GM12878 (cell line): ENCODE data around the gene TIMP2. TPM values are rescaled to one million over a fixed set of nuclear protein-coding genes. Genes with fewer than 3 reads are reported as not detected.

Experiments used
- ATAC-seq: fragments of 200-7000 bp; cut with Tn5 transposase; 3 replicates; pipeline ENCODE4 v1.9.1; 2020; ENCODE audit warnings: mild to moderate bottlenecking, moderate library complexity
- BruUV-seq: library from RNA; stranded (reverse); fragments of 400-500 nt; replicated peaks from 2 replicates; lab custom pipeline; 2021; lab: Mats Ljungman, UMichigan
- CTCF ChIA-PET: fragments of 300-600 bp; sonication (Branson Sonifier 250); formaldehyde crosslinking; extraction: SDS; loops from one replicate; lab custom pipeline; 2021; ENCODE audit warnings: inconsistent platforms; lab: Yijun Ruan, JAX
- POLR2A ChIA-PET: fragments of 350-600 bp; formaldehyde crosslinking; extraction: SDS; loops from one replicate; lab custom pipeline; 2021; ENCODE audit warnings: inconsistent platforms; lab: Charles Lee
- RAD21 ChIA-PET: fragments of 300-600 bp; sonication (Branson Sonifier 250); formaldehyde crosslinking; loops from one replicate; lab custom pipeline; 2023; ENCODE audit warnings: antibody characterized with exemption; ENCODE audit not compliant: unreplicated experiment; lab: Charles Lee
- SMC1A ChIA-PET: fragments of 300-600 bp; sonication (Branson Sonifier 250); formaldehyde crosslinking; loops from one replicate; lab custom pipeline; 2023; ENCODE audit not compliant: unreplicated experiment, uncharacterized antibody; lab: Charles Lee
- DNase-seq: peaks from one replicate; pipeline ENCODE4 v3.0.0-alpha.2; 2011; ENCODE audit warnings: low read depth, low spot score
- FAIRE-seq: peaks from 3 replicates; lab custom pipeline; 2011; peaks lifted over from hg19 to GRCh38; lab: Jason Lieb, UNC
- H2AFZ ChIP-seq: 2 replicates; pipeline ENCODE4 v1.6.0; 2011; ENCODE audit warnings: low read depth, low read length, control low read depth; ENCODE audit not compliant: control insufficient read depth
- H3K27ac ChIP-seq: 2 replicates; pipeline ENCODE4 v1.5.1; 2011; ENCODE audit warnings: control low read depth; ENCODE audit not compliant: control insufficient read depth, insufficient read depth
- H3K27me3 ChIP-seq, 2 experiments: replicated peaks in 1 of 2; 2 replicates each; pipeline versions ENCODE4 v1.6.0 to v1.6.1; 2011; ENCODE audit warnings: low read length in 1 of 2; ENCODE audit not compliant: control insufficient read depth in 2 of 2, insufficient read depth in 2 of 2
- H3K36me3 ChIP-seq, 2 experiments: 2 replicates each; pipeline ENCODE4 v1.5.1; 2011; ENCODE audit warnings: low read length in 1 of 2; ENCODE audit not compliant: control insufficient read depth in 2 of 2, insufficient read depth in 2 of 2
- H3K4me1 ChIP-seq: 2 replicates; pipeline ENCODE4 v1.6.1; 2011; ENCODE audit warnings: mild to moderate bottlenecking, low read length, moderate library complexity, mixed read lengths; ENCODE audit not compliant: control insufficient read depth, insufficient read depth
- H3K4me2 ChIP-seq: 2 replicates; pipeline ENCODE4 v1.6.0; 2011; ENCODE audit warnings: control low read depth; ENCODE audit not compliant: control insufficient read depth, insufficient read depth
- H3K4me3 ChIP-seq: fragments of 200-600 bp; sonication (generic); 2 replicates; pipeline ENCODE4 v1.5.1; 2016
- H3K79me2 ChIP-seq: 2 replicates; pipeline ENCODE4 v1.6.0; 2011; ENCODE audit warnings: low read length; ENCODE audit not compliant: control insufficient read depth, insufficient read depth
- H3K9ac ChIP-seq: 2 replicates; pipeline ENCODE4 v1.8.0; 2011; ENCODE audit warnings: low read length, control low read depth, mixed read lengths; ENCODE audit not compliant: control insufficient read depth, insufficient read depth
- H3K9me3 ChIP-seq: replicated peaks from 3 replicates; pipeline ENCODE4 v1.5.1; 2011; ENCODE audit warnings: mild to moderate bottlenecking, low read length; ENCODE audit not compliant: control insufficient read depth, insufficient read depth
- H4K20me1 ChIP-seq: 2 replicates; pipeline ENCODE4 v1.6.0; 2011; ENCODE audit not compliant: control insufficient read depth, insufficient read depth
- CBFB ChIP-seq: IDR thresholded peaks from 2 replicates; pipeline ENCODE4 v1.6.1; 2016; ENCODE audit warnings: antibody characterized with exemption, low read depth
- CHD1 ChIP-seq: IDR thresholded peaks from 2 replicates; pipeline ENCODE4 v1.6.1; 2012; ENCODE audit warnings: low read depth, low read length, improper control_type of control experiment
- NFXL1 ChIP-seq: fragments of 450-650 bp; IDR thresholded peaks from 2 replicates; pipeline ENCODE4 v1.6.1; 2017; ENCODE audit warnings: antibody characterized with exemption, mild to moderate bottlenecking, borderline replicate concordance
- PML ChIP-seq: IDR thresholded peaks from 2 replicates; pipeline ENCODE4 v1.6.1; 2012; ENCODE audit warnings: low read length, inconsistent platforms
- RBBP5 ChIP-seq: fragments of 200-600 bp; sonication (generic); conservative IDR thresholded peaks from 2 replicates; pipeline ENCODE4 v1.6.1; 2016
- SREBF1 ChIP-seq: IDR thresholded peaks from 2 replicates; pipeline ENCODE4 v1.6.1; 2012; ENCODE audit warnings: mild to moderate bottlenecking, low read length
- STAT1 ChIP-seq: fragments of 450-650 bp; conservative IDR thresholded peaks from 2 replicates; pipeline ENCODE4 v1.6.1; 2014; ENCODE audit warnings: antibody characterized with exemption, mild to moderate bottlenecking
- STAT3 ChIP-seq: IDR thresholded peaks from 2 replicates; pipeline ENCODE4 v1.6.1; 2011; ENCODE audit warnings: low read depth, low read length, improper control_type of control experiment
- TAF1 ChIP-seq: IDR thresholded peaks from 2 replicates; pipeline ENCODE4 v1.6.1; 2011; ENCODE audit warnings: mild to moderate bottlenecking, low read depth, low read length, borderline replicate concordance
- ZNF274 ChIP-seq: IDR thresholded peaks from one replicate; pipeline ENCODE4 v1.8.0; 2011; ENCODE audit not compliant: insufficient read length, insufficient read depth
- ZNF622 ChIP-seq: fragments of 450-650 bp; IDR thresholded peaks from 2 replicates; pipeline ENCODE4 v1.6.1; 2017; ENCODE audit warnings: mild to moderate bottlenecking, inconsistent platforms
- WGBS: methylation state at CpG from one replicate; pipeline ENCODE4 v1.1.6; 2016; ENCODE audit warnings: low lambda C conversion rate; ENCODE audit not compliant: insufficient replicate concordance, insufficient coverage; ENCODE audit errors: missing lambda C conversion rate; 5-methylcytosine and 5-hydroxymethylcytosine counted together
- in situ Hi-C: fragments of 300-500 bp; cut with MboI; formaldehyde crosslinking; loops from 9 replicates; pipeline ENCODE4 v1.14.3; 2018; ENCODE audit warnings: mixed read lengths
- intact Hi-C: fragments of 100-400 bp; cut with micrococcal nuclease; formaldehyde crosslinking; loops from one replicate; pipeline ENCODE4 v1.14.2; 2022; ENCODE audit not compliant: unreplicated experiment
- polyA plus RNA-seq, 11 experiments: library from polyadenylated mRNA; depleted of rRNA in 4 of 11; unstranded in 6 of 11; stranded (reverse) in 5 of 11; fragments of >200 nt; fragmentation: Nextera tagmentation in 4 of 11; fragmentation: Illumina TruSeq in 1 of 11; extraction: Ambion mirVana in 4 of 11; extraction: Trizol in 1 of 11; gene quantifications; 1 replicate in 1 of 11; 2 replicates in 10 of 11; pipeline versions ENCODE4 v1.2.1 to v1.2.3, GENCODE V29; 2011 to 2016; ENCODE audit warnings: inconsistent platforms in 2 of 11, missing spikeins in 2 of 11, low read depth in 1 of 11
- total RNA-seq, 4 experiments: library from RNA; depleted of rRNA in 3 of 4; stranded (reverse); fragments of >200 nt in 3 of 4; fragmentation: Illumina TruSeq in 1 of 4; extraction: Trizol in 1 of 4; gene quantifications; 2 replicates each; pipeline versions ENCODE4 v1.2.1 to v1.2.3, GENCODE V29; 2013 to 2021
- TF ChIP-seq, protein P1 (sequence below): fragments of 450-650 bp; formaldehyde crosslinking; IDR thresholded peaks from 2 replicates; pipeline ENCODE4 v1.4.0; 2020; ENCODE audit warnings: mild to moderate bottlenecking, moderate library complexity
- TF ChIP-seq, protein P2 (sequence below): fragments of 450-650 bp; formaldehyde crosslinking; IDR thresholded peaks from 2 replicates; pipeline ENCODE4 v1.4.0; 2022; ENCODE audit warnings: mild to moderate bottlenecking, moderate library complexity
- TF ChIP-seq, protein P3 (sequence below): fragments of 450-650 bp; IDR thresholded peaks from 2 replicates; pipeline ENCODE4 v1.6.1; 2016; ENCODE audit warnings: mild to moderate bottlenecking
- TF ChIP-seq, protein P4 (sequence below): fragments of 450-650 bp; formaldehyde crosslinking; IDR thresholded peaks from 2 replicates; pipeline ENCODE4 v1.5.0; 2022; ENCODE audit warnings: mild to moderate bottlenecking, missing genetic modification characterization

Gene TIMP2
- total and polyA plus RNA-seq, 10 of the 15 experiments (the other 5 are each of a cell fraction or from before 2014, with no cell fraction given): 0.03 to 0.41 (median 0.04) TPM; not detected in 7

DNA sequence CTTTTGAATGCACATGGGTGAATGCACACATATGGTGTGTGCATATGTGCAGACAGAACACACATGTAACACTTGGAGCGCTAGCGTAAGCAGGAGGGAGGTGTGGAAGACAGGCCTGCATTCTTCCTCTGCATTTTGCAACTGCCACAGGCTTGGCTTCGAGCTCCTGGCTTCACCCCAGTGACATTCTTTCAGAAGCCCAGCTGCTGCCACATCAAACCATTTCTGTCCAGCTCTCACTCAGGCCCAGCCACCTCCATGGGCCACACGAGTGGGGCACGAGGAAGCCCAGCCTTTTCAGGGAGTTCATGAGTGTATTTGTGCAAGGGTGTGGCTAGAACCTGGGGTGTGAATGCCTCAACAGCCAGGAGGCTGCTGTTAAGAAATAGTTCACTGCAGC, 35.7 kb upstream of the TIMP2 start:
- no peak overlapping the region for H3K4me3 ChIP-seq
- CTCF ChIA-PET: interaction anchor here (1.2 kb wide), 1 partner anchor 11 kb away, joined by 3 read pairs; no protein-coding TSS in a partner anchor
- no peaks in the 10 kb centered on the region for H3K9me3 ChIP-seq
- no peak overlapping the region for H3K27ac ChIP-seq
- H2AFZ ChIP-seq: no peak overlapping the region
- no peak for FAIRE-seq
- no peak for ATAC-seq
- H3K27me3 ChIP-seq: no peaks in the 10 kb centered on the region; a peak in 1 of 4 replicates
- no peak for DNase-seq
- intact Hi-C loops (no loop called here), in situ Hi-C loops (no loop called here)
- H3K4me1 ChIP-seq: peaks cover 6% of the 10 kb centered on the region
- H3K9ac ChIP-seq: no peak overlapping the region
- no peaks in the 10 kb centered on the region for H3K36me3 ChIP-seq
- H3K4me2 ChIP-seq: no peak overlapping the region
- 37% methylated on average over 5 of the region's 5 CpGs for WGBS
- SMC1A ChIA-PET: no interaction called here
- RAD21 ChIA-PET: no interaction called here
- no peaks in the 10 kb centered on the region for H4K20me1 ChIP-seq
- no peaks in the 10 kb centered on the region for H3K79me2 ChIP-seq
- POLR2A ChIA-PET: interaction anchor here (0.7 kb wide), 1 partner anchor 467 kb away, joined by 5 read pairs; no protein-coding TSS in a partner anchor
- no TSS peak for BruUV-seq
- TF ChIP-seq ZNF274 (no peak), RBBP5 (no peak), CBFB (no peak), TAF1 (no peak), PML (no peak), ZNF622 (no peak), STAT3 (no peak), SREBF1 (no peak), CHD1 (no peak), NFXL1 (no peak), STAT1 (no peak)
- TF ChIP-seq, protein P1, sequence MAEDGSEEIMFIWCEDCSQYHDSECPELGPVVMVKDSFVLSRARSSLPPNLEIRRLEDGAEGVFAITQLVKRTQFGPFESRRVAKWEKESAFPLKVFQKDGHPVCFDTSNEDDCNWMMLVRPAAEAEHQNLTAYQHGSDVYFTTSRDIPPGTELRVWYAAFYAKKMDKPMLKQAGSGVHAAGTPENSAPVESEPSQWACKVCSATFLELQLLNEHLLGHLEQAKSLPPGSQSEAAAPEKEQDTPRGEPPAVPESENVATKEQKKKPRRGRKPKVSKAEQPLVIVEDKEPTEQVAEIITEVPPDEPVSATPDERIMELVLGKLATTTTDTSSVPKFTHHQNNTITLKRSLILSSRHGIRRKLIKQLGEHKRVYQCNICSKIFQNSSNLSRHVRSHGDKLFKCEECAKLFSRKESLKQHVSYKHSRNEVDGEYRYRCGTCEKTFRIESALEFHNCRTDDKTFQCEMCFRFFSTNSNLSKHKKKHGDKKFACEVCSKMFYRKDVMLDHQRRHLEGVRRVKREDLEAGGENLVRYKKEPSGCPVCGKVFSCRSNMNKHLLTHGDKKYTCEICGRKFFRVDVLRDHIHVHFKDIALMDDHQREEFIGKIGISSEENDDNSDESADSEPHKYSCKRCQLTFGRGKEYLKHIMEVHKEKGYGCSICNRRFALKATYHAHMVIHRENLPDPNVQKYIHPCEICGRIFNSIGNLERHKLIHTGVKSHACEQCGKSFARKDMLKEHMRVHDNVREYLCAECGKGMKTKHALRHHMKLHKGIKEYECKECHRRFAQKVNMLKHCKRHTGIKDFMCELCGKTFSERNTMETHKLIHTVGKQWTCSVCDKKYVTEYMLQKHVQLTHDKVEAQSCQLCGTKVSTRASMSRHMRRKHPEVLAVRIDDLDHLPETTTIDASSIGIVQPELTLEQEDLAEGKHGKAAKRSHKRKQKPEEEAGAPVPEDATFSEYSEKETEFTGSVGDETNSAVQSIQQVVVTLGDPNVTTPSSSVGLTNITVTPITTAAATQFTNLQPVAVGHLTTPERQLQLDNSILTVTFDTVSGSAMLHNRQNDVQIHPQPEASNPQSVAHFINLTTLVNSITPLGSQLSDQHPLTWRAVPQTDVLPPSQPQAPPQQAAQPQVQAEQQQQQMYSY: no peak
- TF ChIP-seq, protein P2, sequence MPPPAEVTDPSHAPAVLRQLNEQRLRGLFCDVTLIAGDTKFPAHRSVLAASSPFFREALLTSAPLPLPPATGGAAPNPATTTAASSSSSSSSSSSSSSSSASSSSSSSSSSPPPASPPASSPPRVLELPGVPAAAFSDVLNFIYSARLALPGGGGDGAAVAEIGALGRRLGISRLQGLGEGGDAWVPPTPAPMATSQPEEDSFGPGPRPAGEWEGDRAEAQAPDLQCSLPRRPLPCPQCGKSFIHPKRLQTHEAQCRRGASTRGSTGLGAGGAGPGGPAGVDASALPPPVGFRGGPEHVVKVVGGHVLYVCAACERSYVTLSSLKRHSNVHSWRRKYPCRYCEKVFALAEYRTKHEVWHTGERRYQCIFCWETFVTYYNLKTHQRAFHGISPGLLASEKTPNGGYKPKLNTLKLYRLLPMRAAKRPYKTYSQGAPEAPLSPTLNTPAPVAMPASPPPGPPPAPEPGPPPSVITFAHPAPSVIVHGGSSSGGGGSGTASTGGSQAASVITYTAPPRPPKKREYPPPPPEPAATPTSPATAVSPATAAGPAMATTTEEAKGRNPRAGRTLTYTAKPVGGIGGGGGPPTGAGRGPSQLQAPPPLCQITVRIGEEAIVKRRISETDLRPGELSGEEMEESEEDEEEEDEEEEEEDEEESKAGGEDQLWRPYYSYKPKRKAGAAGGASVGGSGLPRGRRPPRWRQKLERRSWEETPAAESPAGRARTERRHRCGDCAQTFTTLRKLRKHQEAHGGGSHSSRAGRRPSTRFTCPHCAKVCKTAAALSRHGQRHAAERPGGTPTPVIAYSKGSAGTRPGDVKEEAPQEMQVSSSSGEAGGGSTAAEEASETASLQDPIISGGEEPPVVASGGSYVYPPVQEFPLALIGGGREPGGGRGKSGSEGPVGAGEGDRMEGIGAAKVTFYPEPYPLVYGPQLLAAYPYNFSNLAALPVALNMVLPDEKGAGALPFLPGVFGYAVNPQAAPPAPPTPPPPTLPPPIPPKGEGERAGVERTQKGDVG (CRISPR knock-in tag): no peak
- TF ChIP-seq, protein P3, sequence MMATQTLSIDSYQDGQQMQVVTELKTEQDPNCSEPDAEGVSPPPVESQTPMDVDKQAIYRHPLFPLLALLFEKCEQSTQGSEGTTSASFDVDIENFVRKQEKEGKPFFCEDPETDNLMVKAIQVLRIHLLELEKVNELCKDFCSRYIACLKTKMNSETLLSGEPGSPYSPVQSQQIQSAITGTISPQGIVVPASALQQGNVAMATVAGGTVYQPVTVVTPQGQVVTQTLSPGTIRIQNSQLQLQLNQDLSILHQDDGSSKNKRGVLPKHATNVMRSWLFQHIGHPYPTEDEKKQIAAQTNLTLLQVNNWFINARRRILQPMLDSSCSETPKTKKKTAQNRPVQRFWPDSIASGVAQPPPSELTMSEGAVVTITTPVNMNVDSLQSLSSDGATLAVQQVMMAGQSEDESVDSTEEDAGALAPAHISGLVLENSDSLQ: no peak
- TF ChIP-seq, protein P4, sequence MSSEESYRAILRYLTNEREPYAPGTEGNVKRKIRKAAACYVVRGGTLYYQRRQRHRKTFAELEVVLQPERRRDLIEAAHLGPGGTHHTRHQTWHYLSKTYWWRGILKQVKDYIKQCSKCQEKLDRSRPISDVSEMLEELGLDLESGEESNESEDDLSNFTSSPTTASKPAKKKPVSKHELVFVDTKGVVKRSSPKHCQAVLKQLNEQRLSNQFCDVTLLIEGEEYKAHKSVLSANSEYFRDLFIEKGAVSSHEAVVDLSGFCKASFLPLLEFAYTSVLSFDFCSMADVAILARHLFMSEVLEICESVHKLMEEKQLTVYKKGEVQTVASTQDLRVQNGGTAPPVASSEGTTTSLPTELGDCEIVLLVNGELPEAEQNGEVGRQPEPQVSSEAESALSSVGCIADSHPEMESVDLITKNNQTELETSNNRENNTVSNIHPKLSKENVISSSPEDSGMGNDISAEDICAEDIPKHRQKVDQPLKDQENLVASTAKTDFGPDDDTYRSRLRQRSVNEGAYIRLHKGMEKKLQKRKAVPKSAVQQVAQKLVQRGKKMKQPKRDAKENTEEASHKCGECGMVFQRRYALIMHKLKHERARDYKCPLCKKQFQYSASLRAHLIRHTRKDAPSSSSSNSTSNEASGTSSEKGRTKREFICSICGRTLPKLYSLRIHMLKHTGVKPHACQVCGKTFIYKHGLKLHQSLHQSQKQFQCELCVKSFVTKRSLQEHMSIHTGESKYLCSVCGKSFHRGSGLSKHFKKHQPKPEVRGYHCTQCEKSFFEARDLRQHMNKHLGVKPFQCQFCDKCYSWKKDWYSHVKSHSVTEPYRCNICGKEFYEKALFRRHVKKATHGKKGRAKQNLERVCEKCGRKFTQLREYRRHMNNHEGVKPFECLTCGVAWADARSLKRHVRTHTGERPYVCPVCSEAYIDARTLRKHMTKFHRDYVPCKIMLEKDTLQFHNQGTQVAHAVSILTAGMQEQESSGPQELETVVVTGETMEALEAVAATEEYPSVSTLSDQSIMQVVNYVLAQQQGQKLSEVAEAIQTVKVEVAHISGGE: no peak
